Activated T-cell treated with anti-CD3 and anti-CD28 coated beads for 48 hours (primary cell): ENCODE measurements around the gene MAP1S.

Experiments used
- DNase-seq: peaks from one replicate; pipeline ENCODE4 v3.0.0-alpha.2; 2020; ENCODE audit warnings: low read depth

Gene MAP1S

GRCh38 chr19:17688853-17689595 lies 30.3 kb upstream of the MAP1S start:
- no peak for DNase-seq

GRCh38 chr19:17692566-17692965 lies 26.7 kb upstream of the MAP1S start:
- no peak for DNase-seq

- DNase-seq, result no peak
These were observed 24.1 kb upstream of the MAP1S start for GRCh38 chr19:17695198-17695597.

GRCh38 chr19:17703824-17704463 lies 15.3 kb upstream of the MAP1S start:
- peak; percentile 62 for DNase-seq

GRCh38 chr19:17706750-17707181 lies 12.5 kb upstream of the MAP1S start:
- no peak for DNase-seq

- no peak for DNase-seq
These were observed 7.4 kb upstream of the MAP1S start for GRCh38 chr19:17711851-17712250.

- no peak for DNase-seq
These were observed 2.9 kb upstream of the MAP1S start for GRCh38 chr19:17716309-17716929.

GRCh38 chr19:17718550-17718946 lies 732 bp upstream of the MAP1S start:
- no peak for DNase-seq

- peak; percentile 20 for DNase-seq
These were observed 585 bp downstream of the MAP1S start for GRCh38 chr19:17719730-17720400.

- no peak for DNase-seq
These were observed 1.2 kb downstream of the MAP1S start for GRCh38 chr19:17720440-17720839.

GRCh38 chr19:17721111-17721628 lies 1.9 kb downstream of the MAP1S start:
- no peak for DNase-seq

- no peak for DNase-seq
These were observed 2.5 kb downstream of the MAP1S start for GRCh38 chr19:17721821-17722220.

- no peak for DNase-seq
These were observed 3.5 kb downstream of the MAP1S start for GRCh38 chr19:17722655-17723240.

- no peak for DNase-seq
These were observed 5.4 kb downstream of the MAP1S start for GRCh38 chr19:17724655-17725054.

GRCh38 chr19:17725422-17726078 lies 6.3 kb downstream of the MAP1S start:
- DNase-seq, result no peak

GRCh38 chr19:17726136-17726741 lies 7.0 kb downstream of the MAP1S start:
- DNase-seq, result no peak

GRCh38 chr19:17726964-17727773 lies 7.9 kb downstream of the MAP1S start:
- DNase-seq, result no peak

- DNase-seq, result no peak
These were observed 8.6 kb downstream of the MAP1S start for GRCh38 chr19:17727843-17728242.

GRCh38 chr19:17733127-17733526 lies 13.8 kb downstream of the MAP1S start:
- no peak for DNase-seq

- no peak for DNase-seq
These were observed 14.9 kb downstream of the MAP1S start for GRCh38 chr19:17734146-17734545.
